ENCODE results near the gene ETFDH. TPM values are rescaled to one million over a fixed set of nuclear protein-coding genes. Genes with fewer than 3 reads are reported as not detected.

The ETFDH gene
- total and polyA plus RNA-seq, 9 of the 15 experiments (the other 6 are each of a cell fraction or from before 2014, with no cell fraction given): 14.6 to 33.6 (median 25.9) TPM

DNA sequence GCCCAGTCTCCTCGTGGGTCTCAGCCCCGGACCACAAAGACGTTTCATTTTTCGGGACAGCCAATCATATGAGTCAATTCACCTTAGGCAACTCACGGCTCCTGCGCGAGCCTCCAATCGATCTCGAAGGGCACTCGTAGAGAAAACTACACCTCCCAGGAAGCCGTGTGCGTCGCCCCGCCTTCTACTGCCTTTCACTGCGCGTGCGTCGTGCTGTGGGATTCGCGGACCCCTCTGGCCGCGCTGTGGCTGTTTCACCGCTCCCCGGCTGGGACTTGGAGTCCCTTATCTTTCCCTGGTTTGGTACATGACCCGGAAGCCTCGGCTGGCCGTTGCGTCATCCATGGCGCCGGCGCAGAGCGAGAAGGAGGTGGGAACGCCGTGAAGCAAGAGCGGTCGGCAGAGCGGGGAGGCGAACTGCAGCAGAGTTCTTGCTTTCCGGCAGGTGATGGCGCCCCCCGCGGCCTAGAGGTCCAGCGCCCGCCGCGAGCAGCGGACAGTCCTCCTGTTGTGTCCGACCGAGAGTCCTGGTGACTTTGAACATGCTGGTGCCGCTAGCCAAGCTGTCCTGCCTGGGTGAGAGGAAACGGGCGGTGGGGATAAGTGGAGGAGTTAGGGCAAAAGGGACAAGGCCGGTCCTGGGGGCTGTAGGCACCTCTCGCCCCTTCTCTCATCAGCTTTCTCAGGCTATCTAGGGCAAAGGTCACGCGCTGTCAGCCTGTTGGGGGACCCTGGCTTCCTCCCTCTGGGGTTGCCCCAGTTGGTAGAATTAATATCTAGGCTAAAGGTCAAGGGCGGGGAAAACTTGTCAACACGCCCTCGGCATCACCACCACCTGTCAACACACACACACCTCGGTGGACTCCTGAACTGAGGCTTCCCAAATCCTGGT, at the start of gene ETFDH (continued):
- TF ChIP-seq THRA (IDR thresholded peaks at IDR 0.05) (no peak), CBFB (CRISPR knock-in tag; IDR thresholded peaks at IDR 0.05) (peak; percentile 59; the same call in 1 of the 2 replicates), ERF (CRISPR knock-in tag; IDR thresholded peaks at IDR 0.05) (no peak), BCOR (IDR thresholded peaks at IDR 0.05) (no peak), TEAD2 (tag; IDR thresholded peaks at IDR 0.05) (no peak), CSDE1 (IDR thresholded peaks at IDR 0.05) (0 out of 4 replicates have a peak, but pooled peaks of 1 of the 2 experiments have one; percentile 37), JUN (IDR thresholded peaks at IDR 0.05; ENCODE audit: borderline replicate concordance, low read depth, low read length) (peak; percentile 79), JUN (CRISPR knock-in tag; IDR thresholded peaks at IDR 0.05; ENCODE audit: borderline replicate concordance) (no peak), HNRNPH1 (optimal IDR thresholded peaks at IDR 0.05; ENCODE audit: low read depth, low read length) (no peak), HSF4 (CRISPR knock-in tag; IDR thresholded peaks at IDR 0.05; ENCODE audit: borderline replicate concordance) (no peak), ZNF347 (CRISPR knock-in tag; IDR thresholded peaks at IDR 0.05; ENCODE audit: low read depth) (no peak), WHSC1 (IDR thresholded peaks at IDR 0.05; ENCODE audit: low read length) (no peak), ZNF551 (CRISPR knock-in tag; IDR thresholded peaks at IDR 0.05) (no peak), ETS1 (conservative IDR thresholded peaks at IDR 0.05; ENCODE audit: control insufficient read depth, low read depth, low read length) (peak; percentile 94; the same call in 1 of the 2 replicates), ZNF444 (CRISPR knock-in tag; IDR thresholded peaks at IDR 0.05) (no peak), LARP7 (IDR thresholded peaks at IDR 0.05) (no peak), ZNF217 (CRISPR knock-in tag; IDR thresholded peaks at IDR 0.05) (no peak), GATAD2A (IDR thresholded peaks at IDR 0.05) (0 out of 2 replicates have a peak, but pooled peaks have one; percentile 47)
- TF ChIP-seq, protein P1, sequence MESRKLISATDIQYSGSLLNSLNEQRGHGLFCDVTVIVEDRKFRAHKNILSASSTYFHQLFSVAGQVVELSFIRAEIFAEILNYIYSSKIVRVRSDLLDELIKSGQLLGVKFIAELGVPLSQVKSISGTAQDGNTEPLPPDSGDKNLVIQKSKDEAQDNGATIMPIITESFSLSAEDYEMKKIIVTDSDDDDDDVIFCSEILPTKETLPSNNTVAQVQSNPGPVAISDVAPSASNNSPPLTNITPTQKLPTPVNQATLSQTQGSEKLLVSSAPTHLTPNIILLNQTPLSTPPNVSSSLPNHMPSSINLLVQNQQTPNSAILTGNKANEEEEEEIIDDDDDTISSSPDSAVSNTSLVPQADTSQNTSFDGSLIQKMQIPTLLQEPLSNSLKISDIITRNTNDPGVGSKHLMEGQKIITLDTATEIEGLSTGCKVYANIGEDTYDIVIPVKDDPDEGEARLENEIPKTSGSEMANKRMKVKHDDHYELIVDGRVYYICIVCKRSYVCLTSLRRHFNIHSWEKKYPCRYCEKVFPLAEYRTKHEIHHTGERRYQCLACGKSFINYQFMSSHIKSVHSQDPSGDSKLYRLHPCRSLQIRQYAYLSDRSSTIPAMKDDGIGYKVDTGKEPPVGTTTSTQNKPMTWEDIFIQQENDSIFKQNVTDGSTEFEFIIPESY (CRISPR knock-in tag; IDR thresholded peaks at IDR 0.05): no peak
- TF ChIP-seq, protein P2, sequence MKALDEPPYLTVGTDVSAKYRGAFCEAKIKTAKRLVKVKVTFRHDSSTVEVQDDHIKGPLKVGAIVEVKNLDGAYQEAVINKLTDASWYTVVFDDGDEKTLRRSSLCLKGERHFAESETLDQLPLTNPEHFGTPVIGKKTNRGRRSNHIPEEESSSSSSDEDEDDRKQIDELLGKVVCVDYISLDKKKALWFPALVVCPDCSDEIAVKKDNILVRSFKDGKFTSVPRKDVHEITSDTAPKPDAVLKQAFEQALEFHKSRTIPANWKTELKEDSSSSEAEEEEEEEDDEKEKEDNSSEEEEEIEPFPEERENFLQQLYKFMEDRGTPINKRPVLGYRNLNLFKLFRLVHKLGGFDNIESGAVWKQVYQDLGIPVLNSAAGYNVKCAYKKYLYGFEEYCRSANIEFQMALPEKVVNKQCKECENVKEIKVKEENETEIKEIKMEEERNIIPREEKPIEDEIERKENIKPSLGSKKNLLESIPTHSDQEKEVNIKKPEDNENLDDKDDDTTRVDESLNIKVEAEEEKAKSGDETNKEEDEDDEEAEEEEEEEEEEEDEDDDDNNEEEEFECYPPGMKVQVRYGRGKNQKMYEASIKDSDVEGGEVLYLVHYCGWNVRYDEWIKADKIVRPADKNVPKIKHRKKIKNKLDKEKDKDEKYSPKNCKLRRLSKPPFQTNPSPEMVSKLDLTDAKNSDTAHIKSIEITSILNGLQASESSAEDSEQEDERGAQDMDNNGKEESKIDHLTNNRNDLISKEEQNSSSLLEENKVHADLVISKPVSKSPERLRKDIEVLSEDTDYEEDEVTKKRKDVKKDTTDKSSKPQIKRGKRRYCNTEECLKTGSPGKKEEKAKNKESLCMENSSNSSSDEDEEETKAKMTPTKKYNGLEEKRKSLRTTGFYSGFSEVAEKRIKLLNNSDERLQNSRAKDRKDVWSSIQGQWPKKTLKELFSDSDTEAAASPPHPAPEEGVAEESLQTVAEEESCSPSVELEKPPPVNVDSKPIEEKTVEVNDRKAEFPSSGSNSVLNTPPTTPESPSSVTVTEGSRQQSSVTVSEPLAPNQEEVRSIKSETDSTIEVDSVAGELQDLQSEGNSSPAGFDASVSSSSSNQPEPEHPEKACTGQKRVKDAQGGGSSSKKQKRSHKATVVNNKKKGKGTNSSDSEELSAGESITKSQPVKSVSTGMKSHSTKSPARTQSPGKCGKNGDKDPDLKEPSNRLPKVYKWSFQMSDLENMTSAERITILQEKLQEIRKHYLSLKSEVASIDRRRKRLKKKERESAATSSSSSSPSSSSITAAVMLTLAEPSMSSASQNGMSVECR (CRISPR knock-in tag; IDR thresholded peaks at IDR 0.05): peak; percentile 39; the same call in 1 of the 2 replicates

Measured in K562 (cell line).